Epithelial cell of proximal tubule (primary cell): ENCODE data around the gene ATF7. TPM values are rescaled to one million over a fixed set of nuclear protein-coding genes. Genes with fewer than 3 reads are reported as not detected.

ENCODE experiments used
- DNase-seq: peaks from one replicate; pipeline ENCODE4 v3.0.0-alpha.2; 2011; ENCODE audit warnings: low read depth
- H3K4me3 ChIP-seq: 2 replicates; pipeline ENCODE4 v1.5.1; 2011; ENCODE audit warnings: low read depth, mild to moderate bottlenecking, low read length
- total RNA-seq: library from RNA; depleted of rRNA; stranded (reverse); fragments of >200 nt; gene quantifications from 2 replicates; pipeline ENCODE4 v1.2.3, GENCODE V29; 2015
- TF ChIP-seq, protein P1 (sequence below): conservative IDR thresholded peaks from 2 replicates; pipeline ENCODE4 v1.5.1; 2012; ENCODE audit warnings: low read depth, mild to moderate bottlenecking, low read length

ATF7 gene
- total RNA-seq, 1 donor from 2014 or later, result 9.2 TPM

DNA sequence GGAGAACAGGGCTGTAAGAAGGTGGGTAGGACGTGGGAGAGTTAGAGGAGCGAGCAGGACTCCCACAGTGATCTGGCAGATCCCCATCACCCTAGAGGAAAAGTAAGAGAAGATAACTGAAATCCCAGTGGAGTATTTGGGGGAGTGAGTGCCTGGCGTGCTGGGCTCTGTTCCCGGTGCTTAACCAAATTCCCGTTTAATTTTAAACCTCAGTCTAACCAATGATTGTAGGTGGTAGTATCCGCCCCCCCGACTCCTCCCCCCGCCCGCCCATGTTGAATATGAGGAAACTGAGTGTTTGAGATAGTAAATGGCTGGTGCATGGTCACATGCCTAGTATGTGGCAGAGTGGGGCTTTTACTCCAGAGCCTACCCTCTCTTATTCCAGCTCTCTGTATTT lies 123.9 kb downstream of the ATF7 start:
- no peak for DNase-seq
- H3K4me3 ChIP-seq, result peak overlapping the region; percentile 70

GRCh38 chr12:53501615-53502181 lies 124.5 kb downstream of the ATF7 start:
- no peak for DNase-seq
- TF ChIP-seq, protein P1, sequence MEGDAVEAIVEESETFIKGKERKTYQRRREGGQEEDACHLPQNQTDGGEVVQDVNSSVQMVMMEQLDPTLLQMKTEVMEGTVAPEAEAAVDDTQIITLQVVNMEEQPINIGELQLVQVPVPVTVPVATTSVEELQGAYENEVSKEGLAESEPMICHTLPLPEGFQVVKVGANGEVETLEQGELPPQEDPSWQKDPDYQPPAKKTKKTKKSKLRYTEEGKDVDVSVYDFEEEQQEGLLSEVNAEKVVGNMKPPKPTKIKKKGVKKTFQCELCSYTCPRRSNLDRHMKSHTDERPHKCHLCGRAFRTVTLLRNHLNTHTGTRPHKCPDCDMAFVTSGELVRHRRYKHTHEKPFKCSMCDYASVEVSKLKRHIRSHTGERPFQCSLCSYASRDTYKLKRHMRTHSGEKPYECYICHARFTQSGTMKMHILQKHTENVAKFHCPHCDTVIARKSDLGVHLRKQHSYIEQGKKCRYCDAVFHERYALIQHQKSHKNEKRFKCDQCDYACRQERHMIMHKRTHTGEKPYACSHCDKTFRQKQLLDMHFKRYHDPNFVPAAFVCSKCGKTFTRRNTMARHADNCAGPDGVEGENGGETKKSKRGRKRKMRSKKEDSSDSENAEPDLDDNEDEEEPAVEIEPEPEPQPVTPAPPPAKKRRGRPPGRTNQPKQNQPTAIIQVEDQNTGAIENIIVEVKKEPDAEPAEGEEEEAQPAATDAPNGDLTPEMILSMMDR, result no peak
- peak overlapping the region; percentile 70 for H3K4me3 ChIP-seq

More for the DNA sequence above, 123.9 kb downstream of the ATF7 start:
- TF ChIP-seq, protein P1, result no peak

- H3K4me3 ChIP-seq, result peak within 1 kb of the TSS; percentile 70
- peak; percentile 97 for DNase-seq
- TF ChIP-seq, protein P1, result no peak
Observed at GRCh38 chr12:53500776-53501614, 125.2 kb downstream of the ATF7 start, which contains the start of gene TARBP2. TSS of gene TARBP2 (plus strand) at chr12:53501283. CDS start at chr12:53501409, 126 bp downstream.

GRCh38 chr12:53500142-53500775 lies 125.9 kb downstream of the ATF7 start:
- H3K4me3 ChIP-seq, result peak overlapping the region; percentile 70
- DNase-seq, result no peak
- TF ChIP-seq, protein P1, result no peak

DNA sequence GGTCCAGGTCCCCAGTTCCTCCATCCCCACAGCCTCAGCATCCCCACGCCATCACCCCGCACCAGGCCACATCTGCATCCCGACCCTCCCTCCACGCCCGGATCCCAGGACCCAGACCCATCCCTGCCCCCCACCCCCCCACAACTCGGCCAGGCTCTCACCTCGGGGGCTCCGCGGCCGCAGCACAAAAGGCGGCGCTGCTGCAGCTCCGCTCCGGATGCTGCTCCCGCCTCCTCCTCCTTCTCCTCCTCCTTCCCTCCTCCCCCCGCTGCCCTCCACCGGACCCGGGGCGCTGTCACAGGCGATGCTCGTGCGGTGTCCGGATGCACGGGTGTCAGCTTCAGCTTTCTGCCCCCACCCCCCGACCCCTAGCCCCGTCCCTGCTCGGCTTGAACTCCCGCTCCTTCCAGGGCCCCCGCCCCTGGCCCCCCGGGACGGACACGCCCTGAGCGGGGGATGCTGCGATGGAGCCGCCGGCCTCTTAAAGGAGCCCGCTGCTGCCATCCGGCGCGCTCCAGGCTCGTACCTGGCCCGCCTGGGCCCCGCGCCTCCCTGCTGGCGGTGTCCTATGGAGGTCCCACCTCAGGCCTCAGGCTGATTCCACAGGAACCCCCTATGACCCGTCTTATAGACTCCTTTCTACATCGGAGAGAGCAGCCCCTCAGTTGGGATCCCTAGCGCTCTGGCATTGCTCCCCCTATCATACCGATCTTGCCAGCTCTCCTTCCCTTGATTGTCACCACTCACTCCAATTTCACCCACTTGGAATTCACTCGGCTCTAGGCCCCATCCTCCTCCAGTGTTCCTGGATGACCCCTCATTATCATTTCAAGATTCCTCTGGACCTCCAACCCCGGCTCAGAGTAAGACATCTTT lies 126.7 kb downstream of the ATF7 start, which contains the start of gene MAP3K12:
Gene MAP3K12 (minus strand): TSS at position 193 of the 876 bp plus-strand sequence. CDS start 12,067 bp downstream, outside the sequence.
- peak within 1 kb of the TSS; percentile 70 for H3K4me3 ChIP-seq
- DNase-seq, result no peak
- TF ChIP-seq, protein P1, result peak; percentile 7

DNA sequence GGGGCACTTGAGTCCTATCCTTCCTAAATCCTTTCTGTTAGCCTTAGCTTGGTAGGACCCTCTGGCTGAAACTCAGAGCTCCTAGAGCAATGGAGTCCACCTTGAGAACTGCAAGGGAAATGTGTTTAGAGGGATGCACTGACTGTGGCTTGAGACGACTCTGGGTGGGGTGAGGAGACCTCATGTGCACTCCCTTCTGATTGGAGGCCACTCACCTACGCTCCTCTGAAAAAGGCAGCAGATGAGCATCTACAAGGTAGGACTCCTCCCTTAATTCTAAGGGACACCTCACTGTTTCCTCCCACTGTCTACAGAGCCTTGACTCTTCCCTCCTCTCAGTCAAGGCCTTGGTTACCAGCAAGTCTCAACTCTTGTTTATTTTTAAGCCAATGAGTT lies 127.9 kb downstream of the ATF7 start:
- TF ChIP-seq, protein P1, result no peak
- H3K4me3 ChIP-seq, result peak overlapping the region; percentile 70
- no peak for DNase-seq
